H1 (cell line): ENCODE measurements around the gene TMEM147. TPM values are rescaled to one million over a fixed set of nuclear protein-coding genes. Genes with fewer than 3 reads are reported as not detected.
A peak's percentile ranks its signal among the peaks of the same experiment; 100 is the strongest.

Experiments used
- CTCF ChIA-PET: fragments of 300-600 bp; sonication (Branson Sonifier 250); formaldehyde crosslinking; loops from one replicate; lab custom pipeline; 2021; ENCODE audit not compliant: partially characterized antibody; lab: Charles Lee
- POLR2A ChIA-PET: fragments of 300-600 bp; sonication (Branson Sonifier 250); formaldehyde crosslinking; loops from one replicate; lab custom pipeline; 2021; ENCODE audit warnings: inconsistent platforms; ENCODE audit not compliant: partially characterized antibody; lab: Charles Lee
- DNase-seq, 2 experiments: peaks; one replicate each; pipeline versions ENCODE4 v3.0.0 to v3.0.0-alpha.2; 2010 to 2022; ENCODE audit warnings: low spot score in 2 of 2, low read depth in 1 of 2, mixed read lengths in 1 of 2
- FAIRE-seq: peaks from 2 replicates; lab custom pipeline; 2011; peaks lifted over from hg19 to GRCh38; lab: Jason Lieb, UNC
- H2AFZ ChIP-seq: 2 replicates; pipeline ENCODE4 v1.8.1; 2012; ENCODE audit warnings: low read length, inconsistent platforms
- H2AK5ac ChIP-seq: 2 replicates; pipeline ENCODE4 v1.6.1; 2013; ENCODE audit warnings: low read depth, low read length
- H2BK120ac ChIP-seq: replicated peaks from 2 replicates; pipeline ENCODE3; 2013; ENCODE audit warnings: low read depth, low read length, inconsistent platforms
- H2BK12ac ChIP-seq: 2 replicates; pipeline ENCODE4 v1.6.1; 2013; ENCODE audit warnings: low read depth, low read length
- H2BK15ac ChIP-seq: 2 replicates; pipeline ENCODE4 v1.6.1; 2013; ENCODE audit warnings: low read length
- H2BK20ac ChIP-seq: 2 replicates; pipeline ENCODE4 v1.6.1; 2013; ENCODE audit warnings: low read length
- H2BK5ac ChIP-seq: 2 replicates; pipeline ENCODE4 v1.6.1; 2013; ENCODE audit warnings: low read depth, low read length
- H3K14ac ChIP-seq: 2 replicates; pipeline ENCODE4 v1.6.1; 2013; ENCODE audit warnings: inconsistent platforms; ENCODE audit not compliant: insufficient read length
- H3K18ac ChIP-seq: 2 replicates; pipeline ENCODE4 v1.6.1; 2013; ENCODE audit warnings: low read length; ENCODE audit errors: extremely low read depth
- H3K23ac ChIP-seq: 2 replicates; pipeline ENCODE4 v1.6.1; 2013; ENCODE audit warnings: inconsistent platforms; ENCODE audit not compliant: insufficient read length
- H3K23me2 ChIP-seq: 2 replicates; pipeline ENCODE4 v1.6.1; 2013; ENCODE audit warnings: low read depth, low read length
- H3K27ac ChIP-seq: 2 replicates; pipeline ENCODE4 v1.6.1; 2011; ENCODE audit warnings: low read depth, low read length, inconsistent platforms
- H3K27me3 ChIP-seq, 4 experiments: replicated peaks in 1 of 4; 1 replicate in 1 of 4; 2 replicates in 3 of 4; pipeline versions ENCODE4 v1.6.1 to v1.8.1; 2011 to 2013; ENCODE audit warnings: low read length in 3 of 4, mild to moderate bottlenecking in 3 of 4, inconsistent platforms in 2 of 4, mixed read lengths in 2 of 4, moderate library complexity in 1 of 4; ENCODE audit not compliant: control insufficient read depth in 3 of 4, insufficient read depth in 3 of 4; ENCODE audit errors: extremely low read depth in 1 of 4
- H3K36me3 ChIP-seq, 4 experiments: 2 replicates each; pipeline versions ENCODE4 v1.6.1 to v1.8.1; 2011 to 2013; ENCODE audit warnings: mild to moderate bottlenecking in 4 of 4, low read length in 3 of 4, moderate library complexity in 2 of 4, control low read depth in 1 of 4, inconsistent platforms in 1 of 4; ENCODE audit not compliant: insufficient read depth in 4 of 4, control insufficient read depth in 2 of 4
- H3K4ac ChIP-seq: replicated peaks from 2 replicates; pipeline ENCODE3; 2013; ENCODE audit warnings: low read length, low read depth, mixed read lengths, inconsistent platforms; ENCODE audit not compliant: insufficient read length
- H3K4me1 ChIP-seq, 4 experiments: replicated peaks in 1 of 4; 1 replicate in 1 of 4; 2 replicates in 3 of 4; pipeline versions ENCODE4 v1.6.1 to v1.8.1; 2011 to 2013; ENCODE audit warnings: low read length in 3 of 4, inconsistent platforms in 2 of 4, mixed read lengths in 1 of 4; ENCODE audit not compliant: insufficient read depth in 4 of 4, control insufficient read depth in 3 of 4
- H3K4me2 ChIP-seq, 2 experiments: 2 replicates each; pipeline versions ENCODE4 v1.6.1 to v1.8.1; 2011 to 2013; ENCODE audit warnings: low read depth in 2 of 2, low read length in 2 of 2, control low read depth in 1 of 2, inconsistent platforms in 1 of 2, mild to moderate bottlenecking in 1 of 2; ENCODE audit not compliant: insufficient read depth in 1 of 2
- H3K4me3 ChIP-seq, 4 experiments: fragments of 200-600, 300-600 bp in 1 of 4; sonication (generic), shearing (Covaris generic), sonication (Bioruptor Twin) in 1 of 4; 2 replicates each; pipeline versions ENCODE4 v1.5.1 to v1.8.1; 2011 to 2016; ENCODE audit warnings: low read length in 4 of 4, low read depth in 3 of 4, control low read depth in 2 of 4, inconsistent platforms in 2 of 4, mild to moderate bottlenecking in 2 of 4, mixed read lengths in 1 of 4, moderate library complexity in 1 of 4; ENCODE audit not compliant: insufficient read depth in 2 of 4; ENCODE audit errors: extremely low read depth in 1 of 4
- H3K56ac ChIP-seq: replicated peaks from 2 replicates; pipeline ENCODE3; 2013; ENCODE audit warnings: low read depth, mild to moderate bottlenecking, mixed read lengths, low read length, inconsistent platforms; ENCODE audit not compliant: insufficient read length
- H3K79me1 ChIP-seq: 2 replicates; pipeline ENCODE4 v1.6.1; 2013; ENCODE audit warnings: low read depth, low read length, control low read depth
- H3K79me2 ChIP-seq, 2 experiments: 2 replicates each; pipeline versions ENCODE4 v1.6.1 to v1.8.1; 2012 to 2013; ENCODE audit warnings: low read length in 2 of 2, mild to moderate bottlenecking in 2 of 2, inconsistent platforms in 1 of 2; ENCODE audit not compliant: insufficient read depth in 2 of 2, control insufficient read depth in 1 of 2
- H3K9ac ChIP-seq, 4 experiments: replicated peaks in 1 of 4; 1 replicate in 1 of 4; 2 replicates in 3 of 4; pipeline versions ENCODE4 v1.6.1 to v1.8.1; 2011 to 2013; ENCODE audit warnings: low read depth in 3 of 4, low read length in 3 of 4, control low read depth in 2 of 4, mild to moderate bottlenecking in 2 of 4, moderate library complexity in 2 of 4, inconsistent platforms in 1 of 4; ENCODE audit errors: extremely low read depth in 1 of 4
- H3K9me3 ChIP-seq, 2 experiments: 2 replicates each; pipeline versions ENCODE4 v1.6.1 to v1.8.1; 2012 to 2013; ENCODE audit warnings: mild to moderate bottlenecking in 2 of 2, moderate library complexity in 2 of 2, control low read depth in 1 of 2, inconsistent platforms in 1 of 2, low read depth in 1 of 2, low read length in 1 of 2, mixed read lengths in 1 of 2; ENCODE audit not compliant: insufficient read depth in 2 of 2
- H4K20me1 ChIP-seq, 2 experiments: replicated peaks in 1 of 2; 2 replicates each; pipeline versions ENCODE3 to v1.8.1; 2011 to 2013; ENCODE audit warnings: inconsistent platforms in 2 of 2, low read length in 2 of 2, mild to moderate bottlenecking in 1 of 2; ENCODE audit not compliant: insufficient read depth in 2 of 2, control insufficient read depth in 1 of 2
- H4K5ac ChIP-seq: 2 replicates; pipeline ENCODE4 v1.6.1; 2013; ENCODE audit warnings: low read length, low read depth, mixed read lengths, inconsistent platforms; ENCODE audit not compliant: insufficient read length
- H4K8ac ChIP-seq: 2 replicates; pipeline ENCODE4 v1.8.0; 2013; ENCODE audit warnings: mild to moderate bottlenecking, moderate library complexity, low read length, inconsistent platforms; ENCODE audit not compliant: insufficient read depth; ENCODE audit errors: extremely low read depth
- H4K91ac ChIP-seq: replicated peaks from 2 replicates; pipeline ENCODE3; 2013; ENCODE audit warnings: low read length, mixed read lengths, inconsistent platforms; ENCODE audit not compliant: insufficient read length
- GABPA ChIP-seq: IDR thresholded peaks from 2 replicates; pipeline ENCODE4 v1.6.1; 2011; ENCODE audit warnings: mild to moderate bottlenecking, low read length, moderate library complexity, borderline replicate concordance; ENCODE audit not compliant: insufficient read depth
- TBP ChIP-seq: IDR thresholded peaks from 2 replicates; pipeline ENCODE4 v1.6.1; 2011; ENCODE audit warnings: low read depth, low read length, improper control_type of control experiment
- WGBS, 2 experiments: shearing (Covaris generic) in 1 of 2; methylation state at CpG; one replicate each; pipeline versions ENCODE4 v1.1.6 to v1.1.7; 2013 to 2015; ENCODE audit warnings: low lambda C conversion rate in 2 of 2, mixed read lengths in 2 of 2, inconsistent platforms in 1 of 2, low coverage in 1 of 2, missing lambda C conversion rate in 1 of 2; ENCODE audit not compliant: insufficient replicate concordance in 2 of 2, insufficient coverage in 1 of 2, insufficient read length in 1 of 2; ENCODE audit errors: extremely low coverage in 1 of 2, missing lambda C conversion rate in 1 of 2; 5-methylcytosine and 5-hydroxymethylcytosine counted together
- polyA plus RNA-seq, 7 experiments: library from polyadenylated mRNA; depleted of rRNA in 3 of 7; stranded (reverse) in 5 of 7; unstranded in 2 of 7; fragments of >200 nt in 5 of 7; fragments of 200-250 nt in 2 of 7; gene quantifications; 1 replicate in 5 of 7; 2 replicates in 1 of 7; 4 replicates in 1 of 7; pipeline versions ENCODE4 v1.2.1 to v1.2.3, GENCODE V29; 2011 to 2013; ENCODE audit warnings: missing spikeins in 2 of 7, mixed read lengths in 2 of 7
- total RNA-seq: library from RNA; stranded (reverse); fragmentation: NEBNext Ultra II Directional; extraction: Animal tissue kit (Norgen Biotek cat#: 25700); gene quantifications from 2 replicates; pipeline ENCODE4 v1.2.1, GENCODE V29; 2021

The TMEM147 gene
- total and polyA plus RNA-seq, 2 of the 8 experiments (the other 6 are each of a cell fraction or from before 2014, with no cell fraction given): 159 to 418 TPM

DNA sequence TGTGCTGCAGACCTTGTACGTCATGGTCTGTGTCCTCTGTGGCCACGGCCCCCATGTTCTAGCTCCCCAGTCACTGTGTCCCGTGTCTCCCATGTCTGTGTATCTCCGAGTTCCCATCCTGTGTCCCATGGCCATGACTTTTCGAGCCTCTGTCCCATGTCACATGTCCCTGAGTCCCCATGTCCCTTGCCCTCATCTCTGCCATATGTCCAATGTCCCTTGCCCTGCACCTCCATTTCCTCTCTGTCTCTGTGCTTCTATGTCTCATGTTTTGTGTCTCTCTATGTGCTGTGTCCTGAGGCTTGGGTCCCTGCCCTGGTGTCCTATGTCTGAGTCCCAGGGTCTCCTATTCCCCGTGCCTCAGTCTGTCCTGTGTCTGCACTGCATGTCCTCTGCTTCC, 16.0 kb downstream of the TMEM147 start:
- ChIA-PET POLR2A (interaction anchor here (1.2 kb wide), 1 partner anchor 53 kb away, joined by 4 read pairs; no protein-coding TSS in a partner anchor), CTCF (interaction anchor here (1.2 to 7.7 kb wide), 2 partner anchors 13 to 29 kb away, joined by 3 to 90 read pairs; partner anchors contain the start of gene PMIS2)
- TF ChIP-seq GABPA: no peak
- no peak for TF ChIP-seq TBP
- Histone ChIP-seq H3K4me3 (no peak overlapping the region), H3K56ac (no peak overlapping the region), H3K23ac (no peak overlapping the region), H3K27ac (no peak overlapping the region), H2BK120ac (no peak overlapping the region), H4K8ac (peak overlapping the region; percentile 18; the same call in 1 of the 2 replicates), H4K20me1 (peaks cover 7 to 8% of the 10 kb centered on the region in 2 experiments), H2AK5ac (no peak overlapping the region), H3K4ac (no peak overlapping the region), H3K23me2 (peaks cover 4% of the 10 kb centered on the region; the same call in 1 of the 2 replicates), H3K9me3 (no peaks in the 10 kb centered on the region; a peak in 1 of 4 replicates), H3K4me2 (no peak overlapping the region), H3K79me1 (no peaks in the 10 kb centered on the region), H2BK5ac (no peak overlapping the region), H3K4me1 (peaks cover 0 to 6% (median 4%) of the 10 kb centered on the region in 4 experiments; a peak in 3 of 7 replicates), H2BK20ac (no peak overlapping the region), H2BK12ac (peak overlapping the region; percentile 80; the same call in 1 of the 2 replicates), H2AFZ (no peak overlapping the region), H4K5ac (no peak overlapping the region), H4K91ac (no peak overlapping the region), H2BK15ac (no peak overlapping the region), H3K14ac (no peak overlapping the region), H3K79me2 (no peaks in the 10 kb centered on the region), H3K18ac (no peak overlapping the region), H3K9ac (no peak overlapping the region), H3K36me3 (no peaks in the 10 kb centered on the region), H3K27me3 (peaks cover 0 to 16% (median 10%) of the 10 kb centered on the region in 4 experiments; a peak in 5 of 7 replicates)
- WGBS, 2 experiments: 81% methylated on average over 6 of the region's 6 CpGs; no CpG with 5 or more reads in 1 of the 2 experiments
- no peak for DNase-seq
- no peak for FAIRE-seq
